SK-N-MC (cell line): ENCODE results near the gene ITSN1.

ENCODE experiments used
- EZH2 ChIP-seq: fragments of 200-600 bp; sonication (generic); IDR thresholded peaks from one replicate; pipeline ENCODE4 v1.6.1; 2017; ENCODE audit warnings: antibody characterized with exemption
- FOXP2 ChIP-seq: optimal IDR thresholded peaks from 2 replicates; pipeline ENCODE3; 2011; ENCODE audit warnings: mild to moderate bottlenecking, moderate library complexity; ENCODE audit not compliant: insufficient read depth; ENCODE audit errors: extremely low read length, control extremely low read depth
- POLR2AphosphoS5 ChIP-seq: IDR thresholded peaks from 2 replicates; pipeline ENCODE4 v1.6.1; 2012; ENCODE audit warnings: mild to moderate bottlenecking, low read depth, low read length, borderline replicate concordance

- no peak for TF ChIP-seq EZH2
- no peak for TF ChIP-seq POLR2AphosphoS5
- no peak for TF ChIP-seq FOXP2
Measured at GRCh38 chr21:33690874-33691273, 48.6 kb downstream of the ITSN1 start.
